HAP-1 (cell line): ENCODE measurements around the gene CAP1.

Experiments used
- DNase-seq, 2 experiments: peaks; one replicate each; pipeline ENCODE4 v3.0.0-alpha.2; 2016 to 2020; ENCODE audit warnings: low spot score in 2 of 2
- H3K27me3 ChIP-seq: fragments of 250-450 bp; sonication (Bioruptor Pico); 2 replicates; pipeline ENCODE4 v1.5.1; 2020; ENCODE audit warnings: low read depth, mild to moderate bottlenecking, moderate library complexity
- H3K36me3 ChIP-seq: fragments of 250-450 bp; sonication (Bioruptor Pico); replicated peaks from 2 replicates; pipeline ENCODE4 v1.5.1; 2020; ENCODE audit warnings: mild to moderate bottlenecking
- H3K4me1 ChIP-seq: fragments of 250-450 bp; sonication (Bioruptor Pico); 2 replicates; pipeline ENCODE4 v1.5.1; 2020; ENCODE audit warnings: mild to moderate bottlenecking
- H3K4me3 ChIP-seq: fragments of 250-450 bp; sonication (Bioruptor Pico); 2 replicates; pipeline ENCODE4 v1.5.1; 2020; ENCODE audit warnings: mild to moderate bottlenecking, moderate library complexity
- H3K9me3 ChIP-seq: fragments of 250-450 bp; sonication (Bioruptor Pico); 2 replicates; pipeline ENCODE4 v1.5.1; 2020; ENCODE audit warnings: mild to moderate bottlenecking, moderate library complexity
- in situ Hi-C: fragments of 300-500 bp; cut with MboI; formaldehyde crosslinking; loops from 3 replicates; pipeline ENCODE4 v1.14.3; 2020; ENCODE audit warnings: low sequenced_read_pairs, inconsistent platforms, mixed read lengths

CAP1 gene

DNA sequence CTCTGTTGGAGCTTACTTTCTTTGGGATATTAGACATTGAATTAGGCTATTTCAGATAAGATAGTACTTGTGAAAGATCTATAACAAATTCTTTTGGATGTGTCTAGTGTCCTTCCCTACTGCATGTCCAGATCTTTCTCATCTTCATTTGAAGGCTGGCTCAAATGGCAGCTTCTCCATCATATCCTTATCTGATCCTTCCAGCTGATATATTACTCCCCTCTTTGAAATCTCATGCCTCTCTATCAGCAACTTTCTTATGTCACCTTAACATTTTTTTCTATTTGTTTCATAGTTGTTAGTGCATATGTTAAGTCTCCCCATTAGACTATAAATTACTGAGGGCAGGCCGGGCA lies 17.5 kb downstream of the CAP1 start:
- no peak overlapping the region for H3K4me3 ChIP-seq
- no peaks in the 10 kb centered on the region for H3K9me3 ChIP-seq
- no peaks in the 10 kb centered on the region; the same call in 1 of the 2 replicates for H3K4me1 ChIP-seq
- no peak for DNase-seq
- peaks cover 36% of the 10 kb centered on the region for H3K36me3 ChIP-seq
- no peaks in the 10 kb centered on the region for H3K27me3 ChIP-seq
- in situ Hi-C loops: no loop called here

DNA sequence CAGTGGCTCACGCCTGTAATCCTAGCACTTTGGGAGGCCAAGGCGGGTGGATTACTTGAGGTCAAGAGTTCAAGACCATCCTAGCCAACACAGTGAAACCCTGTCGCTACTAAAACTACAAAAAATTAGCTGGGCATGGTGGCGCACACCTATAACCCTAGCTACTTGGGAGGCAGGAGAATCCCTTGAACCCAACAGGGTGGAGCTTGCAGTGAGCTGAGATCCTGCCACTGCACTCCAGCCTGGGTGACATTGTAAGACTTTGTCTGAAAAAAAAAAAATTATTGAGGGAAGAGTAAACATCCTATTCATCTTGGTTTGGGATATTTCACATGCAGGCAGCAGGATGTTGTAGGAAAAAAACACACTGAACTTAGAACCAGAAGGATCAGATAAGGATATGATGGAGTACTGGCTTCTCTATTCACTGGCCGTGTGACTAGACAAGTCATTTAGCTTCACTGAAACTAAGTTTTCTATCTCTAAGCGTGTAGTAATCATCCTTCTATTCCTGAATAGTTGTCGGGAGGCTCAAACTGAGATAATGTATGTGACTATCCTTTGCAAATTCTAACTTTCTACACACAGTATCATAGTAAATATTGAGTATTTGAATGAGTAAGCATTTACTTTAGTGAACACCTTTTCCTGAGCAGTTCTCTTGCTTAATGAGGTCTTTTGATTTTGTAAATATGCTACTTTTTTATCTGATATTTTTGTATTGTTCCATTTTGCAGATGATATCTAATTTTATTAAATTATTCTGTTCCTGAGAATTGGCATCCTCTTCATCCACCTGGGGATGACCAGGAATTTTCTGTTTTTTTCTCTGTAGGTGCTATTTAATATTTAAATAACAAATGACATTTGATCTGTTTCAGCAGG lies 18.2 kb downstream of the CAP1 start:
- Histone ChIP-seq H3K4me3 (no peak overlapping the region), H3K4me1 (no peaks in the 10 kb centered on the region; the same call in 1 of the 2 replicates), H3K27me3 (no peaks in the 10 kb centered on the region), H3K9me3 (no peaks in the 10 kb centered on the region), H3K36me3 (peaks cover 42% of the 10 kb centered on the region)
- no peak for DNase-seq
- in situ Hi-C loops: no loop called here

DNA sequence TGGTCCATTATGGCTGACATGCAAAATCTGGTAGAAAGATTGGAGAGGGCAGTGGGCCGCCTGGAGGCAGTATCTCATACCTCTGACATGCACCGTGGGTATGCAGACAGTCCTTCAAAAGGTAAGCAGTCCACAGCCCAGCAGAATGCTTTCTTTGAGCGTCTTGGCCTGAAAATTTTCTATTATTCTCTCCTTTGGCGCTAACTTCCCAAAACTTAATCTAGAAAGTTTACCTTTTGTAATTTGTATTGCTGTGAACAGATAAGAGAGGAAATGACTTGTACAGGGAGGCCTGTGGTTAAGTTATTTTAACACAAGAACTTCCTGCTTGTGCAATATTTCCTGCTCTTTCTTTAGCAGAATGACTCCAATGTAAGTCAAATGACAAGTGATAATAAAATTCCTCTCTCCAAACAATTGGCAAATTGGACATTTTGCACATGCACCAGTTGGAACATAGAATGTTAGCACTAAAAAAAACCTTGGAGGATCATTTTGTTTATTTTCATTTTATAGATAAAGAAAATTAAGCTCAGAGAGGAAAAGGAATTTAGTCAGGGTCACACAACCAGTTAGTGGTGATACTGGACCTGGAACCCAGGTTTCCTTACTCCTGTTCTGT lies 18.9 kb downstream of the CAP1 start:
- DNase-seq: no peak
- no peak overlapping the region for H3K4me3 ChIP-seq
- H3K9me3 ChIP-seq: no peaks in the 10 kb centered on the region
- H3K36me3 ChIP-seq: peaks cover 49% of the 10 kb centered on the region
- no peaks in the 10 kb centered on the region for H3K27me3 ChIP-seq
- no peaks in the 10 kb centered on the region; the same call in 1 of the 2 replicates for H3K4me1 ChIP-seq
- in situ Hi-C loops: no loop called here

DNA sequence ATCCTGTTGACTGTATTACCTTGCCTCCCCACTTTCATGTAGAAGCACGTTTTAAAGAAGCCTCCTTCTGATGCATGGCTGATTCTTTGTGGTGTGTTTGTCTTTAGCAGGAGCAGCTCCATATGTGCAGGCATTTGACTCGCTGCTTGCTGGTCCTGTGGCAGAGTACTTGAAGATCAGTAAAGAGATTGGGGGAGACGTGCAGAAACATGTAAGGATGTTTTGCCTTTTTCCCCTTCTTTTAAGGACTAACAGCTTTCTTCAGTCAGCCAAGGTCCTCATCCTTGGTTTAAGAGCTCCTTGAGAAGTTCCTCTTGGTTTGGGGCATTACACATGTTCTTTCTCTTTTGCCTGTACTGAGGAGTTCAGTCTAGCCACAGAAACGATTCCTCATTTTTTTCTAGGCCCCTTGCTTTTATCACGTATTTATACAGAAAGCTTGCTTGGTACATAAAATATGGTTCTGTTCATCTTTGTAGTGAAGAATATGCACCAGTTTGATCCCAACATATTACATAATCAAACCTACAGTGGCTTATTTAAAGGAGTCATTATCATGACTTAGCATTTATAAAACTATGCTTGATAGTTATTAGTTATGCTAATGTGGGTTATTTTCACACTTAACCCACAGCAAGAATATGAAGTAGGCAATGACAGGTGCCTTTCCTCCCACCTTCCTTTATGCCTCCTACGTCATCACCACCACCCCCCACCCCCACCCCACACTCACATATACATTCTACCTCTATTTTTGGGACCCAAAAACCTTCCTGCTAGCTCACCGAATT lies 19.6 kb downstream of the CAP1 start:
- Histone ChIP-seq H3K4me3 (no peak overlapping the region), H3K4me1 (no peaks in the 10 kb centered on the region; the same call in 1 of the 2 replicates), H3K27me3 (no peaks in the 10 kb centered on the region), H3K9me3 (no peaks in the 10 kb centered on the region), H3K36me3 (peaks cover 56% of the 10 kb centered on the region)
- DNase-seq: no peak
- in situ Hi-C loops: no loop called here

DNA sequence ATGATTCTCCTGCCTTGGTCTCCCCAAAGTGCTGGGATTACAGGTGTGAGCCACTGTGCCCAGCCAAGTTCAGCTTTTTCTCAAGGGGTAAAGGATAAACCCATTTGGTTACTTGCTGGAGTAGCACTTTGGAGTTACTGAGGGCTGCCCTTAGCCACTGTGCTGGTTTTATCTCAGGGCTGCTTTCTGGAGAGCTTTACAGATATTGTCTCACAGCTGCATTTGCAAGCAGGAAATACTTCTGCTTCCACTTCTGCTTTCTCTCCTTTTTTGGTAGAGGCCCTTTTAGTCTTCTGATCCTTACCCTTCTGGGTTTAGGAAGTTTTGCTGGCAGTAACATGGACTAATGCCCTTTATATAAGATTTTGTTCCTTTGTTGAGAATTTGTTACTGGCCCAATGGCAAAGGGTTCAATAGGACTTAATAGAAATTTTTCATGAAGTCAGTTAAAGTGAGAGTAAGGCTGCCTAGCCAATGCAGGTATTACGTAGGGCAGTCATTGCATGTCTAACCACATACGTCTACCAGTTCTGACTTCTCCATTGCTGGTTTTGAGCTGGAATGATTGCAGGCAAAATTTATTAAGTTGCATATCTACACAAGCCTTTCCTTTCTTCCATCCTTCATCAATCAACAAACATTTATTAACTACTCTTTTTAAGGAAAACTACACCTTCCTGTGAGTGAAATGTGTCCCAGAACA lies 24.4 kb downstream of the CAP1 start:
- no peak for DNase-seq
- in situ Hi-C loops: no loop called here
- no peaks in the 10 kb centered on the region for H3K9me3 ChIP-seq
- peaks cover 96% of the 10 kb centered on the region for H3K36me3 ChIP-seq
- H3K4me1 ChIP-seq: no peaks in the 10 kb centered on the region
- H3K4me3 ChIP-seq: no peak overlapping the region
- no peaks in the 10 kb centered on the region for H3K27me3 ChIP-seq

DNA sequence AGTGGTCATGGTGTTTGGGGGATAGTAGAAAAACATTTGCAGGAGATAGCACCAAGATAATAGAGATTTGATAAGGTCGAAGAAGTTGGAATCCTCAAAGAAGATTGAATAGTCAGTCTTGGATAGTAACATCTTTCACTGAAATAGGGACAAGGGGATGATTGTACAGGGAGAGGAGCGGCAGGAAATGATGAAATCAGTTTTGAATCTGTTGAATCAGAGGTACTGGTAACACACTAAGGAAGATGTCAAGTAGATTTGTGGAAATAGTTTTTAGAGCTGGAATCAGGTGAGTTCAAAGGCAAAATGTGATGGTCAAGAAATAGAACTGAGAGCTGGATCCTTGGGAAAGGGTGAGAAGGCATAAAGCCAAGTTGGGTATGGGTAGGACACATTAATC lies 26.5 kb downstream of the CAP1 start:
- no peaks in the 10 kb centered on the region for H3K4me1 ChIP-seq
- in situ Hi-C loops: no loop called here

DNA sequence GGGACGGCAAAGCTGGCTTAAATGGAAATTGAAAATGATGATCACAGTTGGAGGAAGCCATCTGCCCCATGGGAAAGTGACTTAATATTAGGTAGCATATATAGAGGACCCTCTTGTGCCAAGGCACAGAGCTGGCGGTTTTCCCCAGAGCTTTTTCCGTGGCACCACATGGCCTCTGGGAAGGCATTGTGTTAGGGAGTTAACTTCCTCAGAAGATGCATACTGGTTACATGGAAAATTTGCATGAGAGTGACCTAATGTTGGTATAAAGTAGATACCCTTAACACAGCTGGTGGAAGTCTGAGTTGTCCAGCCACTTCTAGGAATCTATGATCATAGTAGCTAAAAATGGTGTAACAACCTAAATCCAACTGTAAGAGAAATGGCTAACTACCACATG lies 27.3 kb downstream of the CAP1 start:
- DNase-seq: no peak
- Histone ChIP-seq H3K36me3 (peaks cover 97% of the 10 kb centered on the region), H3K4me3 (no peak overlapping the region), H3K27me3 (no peaks in the 10 kb centered on the region), H3K9me3 (no peaks in the 10 kb centered on the region), H3K4me1 (no peaks in the 10 kb centered on the region)
- in situ Hi-C loops: no loop called here

More for the DNA sequence above, 26.5 kb downstream of the CAP1 start:
- Histone ChIP-seq H3K9me3 (no peaks in the 10 kb centered on the region), H3K27me3 (no peaks in the 10 kb centered on the region), H3K36me3 (peaks cover 96% of the 10 kb centered on the region), H3K4me3 (no peak overlapping the region)
- DNase-seq: no peak

DNA sequence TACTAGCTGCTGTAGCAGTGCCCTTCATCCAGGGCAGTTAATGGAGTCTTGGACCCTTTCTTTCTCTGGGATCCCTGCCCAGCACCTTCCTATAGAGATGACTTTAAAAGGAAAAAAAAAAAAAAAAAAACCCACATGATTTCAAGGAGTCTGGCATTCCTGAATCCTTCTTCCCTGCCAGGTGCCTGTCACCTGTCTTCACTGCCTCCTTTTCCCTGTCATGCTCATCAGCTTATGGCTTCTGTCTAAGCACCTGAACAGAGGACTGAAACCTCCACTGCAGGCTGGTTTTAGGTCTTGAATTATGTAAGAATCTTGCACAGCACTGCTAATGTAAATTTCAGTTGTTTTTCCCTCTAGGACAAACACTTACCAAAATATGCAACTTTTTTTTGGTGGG lies 31.6 kb downstream of the CAP1 start:
- Histone ChIP-seq H3K9me3 (no peaks in the 10 kb centered on the region), H3K36me3 (peaks cover 87% of the 10 kb centered on the region), H3K4me1 (no peaks in the 10 kb centered on the region), H3K4me3 (no peak overlapping the region), H3K27me3 (no peaks in the 10 kb centered on the region)
- no peak for DNase-seq
- in situ Hi-C loops: no loop called here

DNA sequence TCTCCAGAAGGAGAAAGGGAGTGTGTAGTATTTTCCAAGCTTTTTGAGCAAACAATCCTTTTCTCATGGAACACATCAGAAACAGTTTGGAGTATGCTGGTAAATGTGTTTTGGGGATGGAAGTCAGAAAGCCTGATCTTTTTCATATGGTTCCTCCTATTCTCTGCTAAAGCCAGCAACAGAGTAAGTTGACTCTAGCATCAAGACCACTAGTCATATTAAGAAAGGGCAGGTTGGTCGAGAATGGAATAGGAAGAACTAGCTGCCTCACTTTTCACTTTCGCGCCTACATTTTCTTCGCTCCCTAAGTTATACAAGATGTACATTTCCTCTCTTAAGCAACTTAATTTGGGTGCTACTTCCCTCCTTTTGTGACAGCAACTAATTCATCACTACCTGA lies 32.5 kb downstream of the CAP1 start:
- H3K9me3 ChIP-seq: no peaks in the 10 kb centered on the region
- no peaks in the 10 kb centered on the region for H3K4me1 ChIP-seq
- in situ Hi-C loops: no loop called here
- H3K4me3 ChIP-seq: no peak overlapping the region
- H3K36me3 ChIP-seq: peaks cover 87% of the 10 kb centered on the region
- no peaks in the 10 kb centered on the region for H3K27me3 ChIP-seq
- DNase-seq: no peak

DNA sequence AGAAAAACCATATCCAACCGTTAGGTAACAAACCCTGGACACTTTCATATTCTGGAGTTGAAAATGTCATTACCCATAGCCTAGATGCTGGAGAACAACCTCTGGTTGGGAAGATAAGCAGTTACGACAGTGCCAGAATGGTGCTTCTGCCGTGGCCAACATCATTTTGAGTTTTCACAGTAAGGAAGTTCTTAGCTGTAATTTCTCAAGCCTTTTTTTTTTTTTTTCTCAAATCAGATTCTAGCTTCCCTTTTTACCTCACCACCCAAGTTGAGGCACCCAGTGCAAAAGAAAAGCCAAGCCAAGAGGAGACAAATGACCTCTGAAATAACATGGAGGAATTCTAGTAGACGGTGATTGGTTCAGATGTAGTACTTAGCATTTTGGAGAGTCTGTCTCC lies 34.7 kb downstream of the CAP1 start:
- H3K27me3 ChIP-seq: no peaks in the 10 kb centered on the region
- no peak overlapping the region for H3K4me3 ChIP-seq
- H3K4me1 ChIP-seq: no peaks in the 10 kb centered on the region
- no peak for DNase-seq
- no peaks in the 10 kb centered on the region for H3K9me3 ChIP-seq
- H3K36me3 ChIP-seq: peaks cover 81% of the 10 kb centered on the region
- in situ Hi-C loops: no loop called here

DNA sequence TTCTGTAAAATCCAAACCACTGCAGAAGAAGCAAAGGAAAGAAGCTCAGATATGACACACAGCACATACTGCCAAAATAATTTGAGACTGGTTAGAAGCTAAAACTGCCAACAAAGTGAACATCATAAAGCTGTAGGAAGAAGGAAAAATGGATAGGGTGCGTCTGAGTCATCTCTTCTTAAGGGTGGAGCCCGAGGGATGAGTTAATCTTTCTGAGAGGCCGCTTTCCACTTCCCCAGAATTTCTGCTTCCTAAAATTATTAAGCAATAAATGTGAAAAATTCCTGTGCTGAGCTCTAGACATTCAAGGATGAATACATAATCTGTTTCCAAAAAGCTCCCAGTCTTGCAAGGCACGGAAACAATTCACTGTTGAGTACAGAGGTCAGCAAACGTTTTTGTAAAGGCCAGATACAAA lies 36.4 kb downstream of the CAP1 start:
- no peak for DNase-seq
- H3K4me1 ChIP-seq: no peaks in the 10 kb centered on the region
- no peaks in the 10 kb centered on the region for H3K27me3 ChIP-seq
- peaks cover 70% of the 10 kb centered on the region for H3K36me3 ChIP-seq
- in situ Hi-C loops: no loop called here
- no peaks in the 10 kb centered on the region for H3K9me3 ChIP-seq
- H3K4me3 ChIP-seq: no peak overlapping the region

DNA sequence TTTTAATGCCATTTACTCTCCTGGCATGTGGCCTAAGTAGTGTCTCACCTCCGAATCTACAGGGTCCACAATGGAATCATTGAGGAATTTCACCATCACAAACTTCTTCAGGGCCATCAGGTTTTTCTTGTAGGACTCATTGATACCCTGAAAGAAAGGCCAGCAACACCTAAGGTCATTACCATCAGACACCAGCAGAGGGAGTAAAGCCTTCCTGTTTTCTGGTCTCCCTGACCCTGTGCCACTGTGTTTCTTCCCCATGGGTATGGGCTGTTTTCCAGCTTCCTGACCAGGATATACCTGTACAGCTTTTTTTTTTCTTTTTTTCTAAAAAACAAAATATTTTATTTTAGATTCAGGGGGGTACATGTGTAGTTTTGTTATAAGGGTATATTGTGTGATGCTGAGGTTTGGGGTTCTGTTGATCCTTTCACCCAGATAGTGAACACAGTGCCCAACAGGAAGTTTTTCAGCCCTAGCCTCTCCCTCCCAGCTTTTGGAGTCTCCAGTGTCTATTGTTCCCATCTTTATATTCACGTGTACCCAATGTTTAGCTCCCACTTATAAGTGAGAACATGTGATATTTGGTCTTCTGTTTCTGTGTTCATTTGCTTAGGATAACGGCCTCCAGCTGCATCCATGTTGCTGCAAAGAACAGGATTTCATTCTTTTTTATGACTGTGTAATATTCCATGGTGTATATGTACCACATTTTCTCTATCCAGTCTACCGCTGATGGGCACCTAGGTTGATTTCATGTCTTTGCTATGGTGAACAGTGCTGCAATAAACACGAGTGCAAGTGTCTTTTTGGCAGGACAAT lies 38.2 kb downstream of the CAP1 start:
- peaks cover 54% of the 10 kb centered on the region for H3K36me3 ChIP-seq
- in situ Hi-C loops: no loop called here

More for the DNA sequence above, 38.2 kb downstream of the CAP1 start:
- Histone ChIP-seq H3K4me1 (no peaks in the 10 kb centered on the region), H3K9me3 (no peaks in the 10 kb centered on the region), H3K4me3 (no peak overlapping the region), H3K27me3 (no peaks in the 10 kb centered on the region)
- peak; percentile 55 to 75 for DNase-seq
